NCI-H510A (cell line): ENCODE results near the gene NCF2.
"Not testable (repeated sequence)": the region's sequence is repeated elsewhere in the genome, so short reads cannot be mapped to it uniquely, and the experiment has no call there.

ENCODE experiments used
- DNase-seq: peaks from one replicate; lab custom pipeline; 2025; lab: John Stamatoyannopoulos, UW

The NCF2 gene, protein sequence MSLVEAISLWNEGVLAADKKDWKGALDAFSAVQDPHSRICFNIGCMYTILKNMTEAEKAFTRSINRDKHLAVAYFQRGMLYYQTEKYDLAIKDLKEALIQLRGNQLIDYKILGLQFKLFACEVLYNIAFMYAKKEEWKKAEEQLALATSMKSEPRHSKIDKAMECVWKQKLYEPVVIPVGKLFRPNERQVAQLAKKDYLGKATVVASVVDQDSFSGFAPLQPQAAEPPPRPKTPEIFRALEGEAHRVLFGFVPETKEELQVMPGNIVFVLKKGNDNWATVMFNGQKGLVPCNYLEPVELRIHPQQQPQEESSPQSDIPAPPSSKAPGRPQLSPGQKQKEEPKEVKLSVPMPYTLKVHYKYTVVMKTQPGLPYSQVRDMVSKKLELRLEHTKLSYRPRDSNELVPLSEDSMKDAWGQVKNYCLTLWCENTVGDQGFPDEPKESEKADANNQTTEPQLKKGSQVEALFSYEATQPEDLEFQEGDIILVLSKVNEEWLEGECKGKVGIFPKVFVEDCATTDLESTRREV

DNA sequence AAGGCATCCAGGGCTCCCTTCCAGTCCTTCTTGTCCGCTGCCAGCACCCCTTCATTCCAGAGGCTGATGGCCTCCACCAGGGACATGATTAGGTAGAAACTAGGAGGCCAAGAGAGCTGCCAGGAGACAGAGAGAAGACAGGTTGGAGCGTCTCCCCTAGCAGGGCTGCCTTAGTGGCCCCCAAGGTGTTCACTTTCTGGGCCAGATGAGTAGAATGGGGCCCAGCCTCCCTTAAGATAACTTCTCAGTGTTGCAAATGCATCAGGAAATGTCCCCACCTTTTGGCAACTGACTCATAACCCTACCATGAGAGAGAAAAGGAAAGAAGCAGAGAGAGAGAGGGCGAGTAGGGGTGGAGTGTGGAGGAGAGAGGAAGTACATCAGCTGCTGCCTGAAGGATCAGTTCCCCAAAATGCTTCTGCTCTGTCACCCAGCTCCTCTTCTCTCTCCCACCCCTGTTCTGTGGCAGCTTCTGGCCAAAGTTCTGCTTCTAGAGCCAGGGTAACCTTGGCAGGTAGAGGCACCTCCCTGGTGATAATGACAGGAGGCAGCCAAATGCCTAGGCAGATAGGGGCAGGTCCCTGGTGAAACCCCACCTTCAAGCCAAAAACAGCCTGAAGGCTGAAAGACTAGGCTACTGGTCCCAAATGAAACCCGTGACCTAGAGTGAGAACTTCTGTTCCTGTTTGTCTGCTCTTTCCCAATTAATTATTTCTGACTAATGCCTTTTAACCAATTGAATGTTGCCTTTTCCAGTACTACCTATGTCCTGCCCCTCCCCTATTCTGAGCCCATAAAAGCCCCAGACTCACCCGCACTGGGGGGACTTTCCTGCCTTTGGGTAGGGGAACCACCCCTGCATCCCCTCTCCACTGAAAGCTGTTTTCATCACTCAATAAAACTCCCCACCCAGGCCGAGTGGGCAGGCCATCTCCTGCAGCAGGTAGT, at the start of gene NCF2:
NCF2 (minus strand) TSS at position 216 of the 948 bp plus-strand sequence; CDS start at position 86, 130 bp downstream.
- no peak for DNase-seq

DNA sequence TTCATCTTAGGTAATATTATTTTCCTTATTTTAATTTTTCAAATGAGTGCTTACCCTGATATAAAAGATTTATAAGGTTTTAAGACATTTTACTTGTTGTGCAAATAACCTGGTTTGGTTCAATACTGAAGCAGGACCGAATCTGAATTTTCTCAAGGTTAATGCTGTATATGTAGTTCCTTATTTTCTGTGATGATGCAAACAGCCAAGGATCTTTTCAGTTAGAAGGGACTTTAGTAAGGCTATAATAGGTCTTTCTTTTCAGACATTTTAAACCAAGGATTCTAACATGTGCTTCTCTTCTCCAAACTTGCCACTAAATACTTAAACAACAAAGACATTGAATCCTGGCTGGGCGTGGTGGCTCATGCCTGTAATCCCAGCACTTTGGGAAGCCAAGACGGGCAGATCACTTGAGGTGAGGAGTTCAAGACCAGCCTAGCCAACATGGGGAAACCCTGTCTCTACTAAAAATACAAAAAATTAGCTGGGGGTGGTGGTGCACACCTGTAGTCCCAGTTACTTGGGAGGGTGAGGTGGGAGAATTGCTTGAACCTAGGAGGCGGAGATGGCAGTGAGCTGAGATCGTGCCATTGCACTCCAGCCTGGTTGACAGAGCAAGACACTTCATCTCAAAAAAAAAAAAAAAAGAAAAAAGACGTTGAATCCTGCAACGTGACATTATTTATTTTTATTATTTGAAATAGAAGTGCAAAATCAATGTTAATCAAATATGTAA, 48.6 kb upstream of the NCF2 start:
- DNase-seq: no peak

DNA sequence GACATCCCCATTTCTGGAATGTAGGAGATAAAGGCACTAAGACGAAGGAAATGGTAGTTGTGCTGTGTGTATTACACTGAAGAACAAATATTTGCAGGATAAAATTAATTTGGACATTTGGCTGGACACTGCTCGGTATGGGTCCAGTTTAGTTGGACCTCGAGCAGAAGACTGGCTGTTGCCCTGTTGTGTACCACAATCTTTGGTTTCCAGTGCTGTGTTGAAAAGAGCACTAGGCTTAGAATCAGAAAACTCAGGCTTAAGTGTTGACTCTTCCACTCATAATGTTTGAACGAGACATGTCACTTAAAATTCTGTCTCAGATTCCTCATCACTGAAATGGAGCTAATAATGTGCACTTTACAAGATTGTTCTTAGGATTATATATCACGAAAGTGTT, 46.5 kb upstream of the NCF2 start:
- DNase-seq: no peak

DNA sequence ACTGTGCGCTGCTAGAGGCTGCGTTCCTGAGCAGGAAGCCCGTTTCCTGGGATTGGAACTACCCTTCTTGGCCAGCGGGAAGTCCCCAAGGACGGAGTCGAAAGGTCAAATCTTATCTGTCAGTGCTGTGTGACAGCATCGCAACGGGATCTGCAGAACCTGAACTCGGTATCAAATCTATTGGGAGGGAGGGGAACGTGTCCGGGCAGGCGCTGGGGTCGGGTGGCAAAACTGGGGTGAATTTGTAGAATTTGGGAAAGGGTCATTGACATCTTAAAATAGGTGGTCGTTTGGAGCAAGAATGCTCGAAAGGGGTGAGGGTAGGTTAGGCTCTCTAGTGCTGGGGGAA, 46.0 kb upstream of the NCF2 start:
- DNase-seq: no peak

DNA sequence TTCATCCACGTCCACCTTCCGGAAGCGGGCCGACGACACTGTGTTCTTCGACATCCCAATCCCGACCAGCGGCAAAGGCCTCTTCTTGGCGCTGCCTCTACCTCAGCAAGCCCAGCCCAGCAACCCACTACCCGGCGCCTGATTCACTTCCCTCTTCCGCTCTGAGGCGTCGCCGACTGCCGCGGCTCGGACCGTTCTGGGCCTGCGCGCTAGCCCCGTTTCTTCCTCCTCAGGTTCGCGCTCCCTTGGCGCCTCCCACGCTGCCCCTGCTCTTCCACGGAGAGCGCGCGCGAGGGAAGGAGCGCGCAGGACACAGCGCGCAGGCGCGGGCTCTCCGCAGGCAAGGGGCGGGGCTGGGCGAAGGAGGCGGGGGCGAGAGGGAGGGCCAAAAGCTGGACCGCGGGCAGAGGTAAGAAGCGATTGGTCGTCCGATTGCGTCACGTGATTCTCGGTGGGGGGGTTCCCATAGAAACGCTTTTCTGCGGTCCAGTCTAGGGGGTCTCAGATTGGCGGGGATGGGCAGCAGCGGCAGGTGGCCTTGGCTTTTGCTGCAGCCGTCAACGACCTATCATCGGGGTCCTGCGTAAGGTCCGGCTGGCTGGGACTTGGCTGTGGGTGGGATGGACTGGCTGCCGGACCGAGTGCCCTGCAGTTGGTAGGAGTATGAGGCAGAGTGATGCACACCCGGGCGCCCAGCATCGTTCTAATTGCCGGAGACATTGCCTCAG, 45.5 kb upstream of the NCF2 start, which contains the start of gene ARPC5:
ARPC5 (minus strand) TSS at position 178 of the 728 bp plus-strand sequence; CDS start at position 54, 124 bp downstream.
- peak; percentile 77 for DNase-seq

DNA sequence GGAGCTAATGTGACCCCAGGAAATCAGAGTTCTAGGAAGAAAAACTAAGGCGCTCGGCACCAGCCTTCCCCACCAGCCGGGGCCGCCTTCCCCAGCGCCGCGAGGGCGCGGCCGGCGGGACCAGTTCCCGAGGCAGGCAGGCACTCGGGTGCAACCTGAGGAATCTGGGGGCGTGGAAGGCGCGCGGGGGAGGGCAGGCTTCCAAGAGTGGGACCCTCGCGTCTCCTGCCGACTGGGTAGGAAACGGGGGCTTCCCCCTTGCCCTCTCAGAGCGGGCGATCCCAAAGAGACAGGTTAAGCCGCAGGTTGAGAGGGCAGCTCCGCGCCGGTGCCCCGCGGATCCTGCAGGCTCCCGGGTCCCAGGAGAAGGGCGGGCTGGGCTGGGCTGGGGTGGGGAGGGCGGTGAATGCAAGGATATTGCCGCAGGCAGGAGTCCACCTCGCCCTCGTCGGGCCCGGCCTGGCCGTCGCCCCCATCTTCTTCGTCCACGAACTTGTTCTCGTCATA, 44.9 kb upstream of the NCF2 start:
- DNase-seq: no peak

DNA sequence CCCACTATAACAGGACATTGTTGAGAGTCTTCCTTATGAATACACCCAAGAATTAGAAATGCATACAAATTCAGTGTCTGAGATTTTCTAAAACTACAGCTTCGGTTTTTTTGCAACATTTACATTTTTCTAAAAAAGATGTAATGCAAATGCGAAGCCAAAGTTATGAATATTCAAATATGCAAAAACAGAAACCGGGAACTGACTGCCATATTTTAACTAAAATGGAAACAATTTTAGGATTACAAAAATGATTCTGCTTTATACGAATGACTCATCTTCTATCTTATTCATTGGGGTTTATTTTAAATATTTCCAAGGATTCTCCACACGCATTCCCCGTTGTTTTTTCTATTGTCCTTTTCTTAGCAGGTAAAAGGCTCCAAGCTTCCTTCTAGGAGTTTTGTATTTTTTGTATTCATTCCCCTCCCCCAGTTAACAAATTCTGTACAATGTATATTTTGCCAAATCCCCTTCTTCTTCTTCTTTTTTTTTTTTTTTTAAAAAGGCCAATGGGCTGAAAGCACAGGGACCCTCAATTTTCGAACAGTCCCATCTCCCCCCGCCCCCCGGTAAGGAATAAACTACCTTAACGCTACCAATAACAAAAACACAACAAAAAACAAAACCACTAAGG, 44.3 kb upstream of the NCF2 start:
- no peak for DNase-seq

DNA sequence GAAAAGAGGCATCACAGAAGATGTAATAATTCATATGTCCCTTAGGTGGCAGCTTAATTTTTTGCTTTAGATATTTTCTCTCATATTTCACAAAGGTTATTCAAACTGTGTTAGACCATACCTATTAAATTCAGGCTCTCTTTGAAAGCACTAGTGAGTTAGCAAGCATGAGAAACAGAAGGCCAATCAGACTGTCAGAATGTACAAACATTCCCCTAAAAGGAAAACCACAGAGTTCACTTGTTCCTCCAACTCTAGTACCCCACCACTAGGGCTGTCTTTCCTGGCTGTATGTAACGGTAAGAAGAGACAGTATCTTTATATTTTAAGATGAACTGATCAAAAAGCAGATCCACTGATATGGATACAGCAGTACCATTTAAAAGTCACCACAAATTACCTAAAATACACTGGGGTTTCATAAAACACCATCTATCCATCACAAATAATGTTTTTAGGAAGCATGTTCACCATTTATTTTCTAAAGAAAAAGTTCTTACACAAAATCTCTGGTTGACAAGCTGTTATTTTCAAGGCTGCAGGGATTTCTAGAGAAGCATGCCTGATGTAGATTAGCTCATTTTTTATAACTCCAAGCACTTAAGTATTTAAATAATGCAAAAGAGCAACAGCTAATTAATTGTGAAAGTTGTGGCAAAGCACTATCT, 43.6 kb upstream of the NCF2 start:
- DNase-seq: no peak

DNA sequence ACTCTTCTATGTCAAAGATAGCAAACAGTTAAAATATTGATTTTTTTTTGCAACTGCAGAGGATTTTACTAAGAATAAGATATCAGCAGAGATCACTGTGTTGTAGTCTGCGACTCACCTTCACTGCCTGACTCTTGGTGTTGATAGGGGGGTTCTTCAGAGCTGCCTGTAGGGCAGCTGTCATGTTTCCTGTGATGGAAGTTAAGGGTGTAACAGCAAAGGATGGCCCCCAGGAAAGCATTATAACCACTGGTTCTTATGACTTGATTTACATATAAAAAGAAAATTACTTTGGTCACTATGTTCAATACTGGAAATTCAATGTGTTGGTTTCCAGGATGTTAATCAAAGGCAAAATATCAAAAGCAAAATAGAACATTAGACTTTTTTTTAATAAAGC, 42.7 kb upstream of the NCF2 start:
- no peak for DNase-seq

DNA sequence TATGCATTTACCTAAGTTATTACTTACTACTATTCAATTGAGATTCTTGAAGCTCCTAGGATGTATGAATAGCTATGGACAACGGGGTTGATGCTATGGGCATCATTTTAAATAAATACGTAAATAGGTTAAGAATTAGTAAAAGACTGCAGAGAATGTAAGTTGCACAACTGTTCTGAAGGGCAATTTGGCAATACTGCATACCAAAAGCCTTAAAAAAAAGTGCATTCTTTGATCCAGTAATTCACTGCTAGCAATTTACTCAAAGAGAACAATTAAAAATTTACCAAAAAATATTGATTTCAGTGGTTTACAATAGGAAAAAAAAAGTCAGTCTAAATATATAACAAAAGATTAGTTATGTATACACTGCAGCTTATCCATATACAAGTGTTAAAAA, 41.9 kb upstream of the NCF2 start:
- no peak for DNase-seq

DNA sequence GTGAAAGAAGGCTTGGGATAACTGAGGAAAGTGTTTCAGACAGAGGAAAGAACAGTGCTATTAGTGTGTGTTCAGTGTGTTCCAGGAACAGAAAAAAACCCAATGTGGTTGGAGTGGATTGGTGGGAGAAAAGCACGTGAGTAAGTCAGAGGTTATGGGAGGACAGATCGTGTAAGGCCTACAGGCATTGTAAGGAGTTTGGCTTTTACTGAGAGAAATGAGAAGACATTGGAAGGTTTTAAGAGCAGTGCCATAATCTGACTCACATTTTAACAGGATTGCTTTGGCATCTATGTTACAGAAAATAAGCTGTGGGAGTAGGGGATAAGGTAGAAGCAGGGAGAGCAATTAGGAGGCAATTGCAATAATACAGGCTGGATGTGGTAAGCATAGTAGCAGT, 40.5 kb upstream of the NCF2 start:
- no peak for DNase-seq

DNA sequence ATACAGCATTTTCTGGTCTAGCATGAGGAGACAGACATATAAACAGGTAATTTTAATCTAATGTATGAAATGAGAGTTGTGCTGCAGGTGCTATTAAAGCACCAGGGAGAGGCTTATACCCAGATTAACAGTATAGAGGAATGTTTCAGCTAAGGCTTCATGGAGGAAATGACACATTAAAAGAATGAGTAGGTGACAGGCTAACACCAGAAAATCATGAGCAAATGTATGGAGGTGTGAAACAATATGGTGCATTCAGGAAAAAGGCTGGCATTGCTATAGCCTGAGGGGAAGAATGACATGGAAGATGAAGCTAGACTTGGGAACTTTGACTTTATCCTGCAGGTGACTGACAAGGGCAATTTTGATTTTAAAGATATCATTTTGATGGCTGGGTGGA, 38.3 kb upstream of the NCF2 start:
- DNase-seq: no peak

DNA sequence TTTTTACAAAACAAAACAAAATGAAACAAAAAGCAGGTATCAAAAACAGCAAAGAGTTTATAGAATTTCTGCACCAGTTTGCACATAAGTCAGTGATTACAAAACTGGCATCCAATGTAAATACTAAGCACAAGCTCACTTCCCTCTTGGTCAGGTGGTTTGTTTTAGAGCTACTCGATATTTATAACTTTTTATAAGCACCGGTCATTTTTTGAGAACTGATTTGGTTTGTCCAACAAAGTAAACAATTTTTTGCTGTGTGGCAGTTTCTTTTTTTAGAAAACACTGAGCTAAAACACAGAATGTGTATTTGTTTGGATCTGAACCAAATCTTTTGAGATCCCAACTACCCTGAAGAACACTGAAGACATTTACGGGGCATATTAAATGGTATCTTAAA, 36.0 kb upstream of the NCF2 start:
- not testable (repeated sequence) for DNase-seq

DNA sequence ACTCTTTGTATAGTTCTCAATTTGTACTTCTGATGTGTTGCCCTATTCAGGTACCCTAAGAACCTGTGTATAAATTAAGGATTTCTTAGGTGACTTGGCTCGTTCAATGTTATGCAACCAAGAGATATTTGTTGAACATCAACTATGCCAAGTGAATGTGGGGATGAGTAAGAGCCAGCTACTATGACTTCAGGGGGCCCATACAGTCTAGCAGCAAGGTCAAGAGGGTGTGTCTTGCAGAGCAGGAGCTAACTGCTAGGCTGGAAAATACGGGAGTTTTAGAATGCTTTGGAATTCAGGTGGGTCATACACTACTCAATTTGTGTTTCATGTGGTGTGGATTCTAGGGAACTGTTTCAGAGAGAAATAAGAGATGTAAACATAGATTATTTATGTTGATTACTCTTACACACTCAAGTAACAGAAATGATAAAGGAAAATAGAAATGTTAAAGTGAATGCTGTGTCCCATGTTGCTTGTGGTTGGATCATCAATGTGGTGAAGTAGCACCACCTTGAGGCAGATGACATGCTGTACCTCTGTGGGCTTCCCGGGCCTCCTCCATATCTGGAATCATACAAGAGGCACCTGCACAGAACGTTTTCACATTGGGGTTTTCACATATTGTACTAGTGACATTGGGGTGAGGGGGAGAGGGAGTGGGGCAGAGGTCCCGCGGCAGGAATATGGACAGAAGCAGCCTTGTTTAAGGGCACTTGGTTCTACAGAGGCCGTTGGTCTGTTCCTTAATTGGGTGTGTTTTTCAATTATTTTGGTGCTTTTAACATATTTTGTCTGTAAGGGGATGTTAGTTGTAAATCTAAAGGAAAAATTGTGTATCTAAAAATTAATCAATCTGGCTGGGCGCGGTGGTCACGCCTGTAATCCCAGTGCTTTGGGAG, 32.9 kb upstream of the NCF2 start:
- DNase-seq: no peak

DNA sequence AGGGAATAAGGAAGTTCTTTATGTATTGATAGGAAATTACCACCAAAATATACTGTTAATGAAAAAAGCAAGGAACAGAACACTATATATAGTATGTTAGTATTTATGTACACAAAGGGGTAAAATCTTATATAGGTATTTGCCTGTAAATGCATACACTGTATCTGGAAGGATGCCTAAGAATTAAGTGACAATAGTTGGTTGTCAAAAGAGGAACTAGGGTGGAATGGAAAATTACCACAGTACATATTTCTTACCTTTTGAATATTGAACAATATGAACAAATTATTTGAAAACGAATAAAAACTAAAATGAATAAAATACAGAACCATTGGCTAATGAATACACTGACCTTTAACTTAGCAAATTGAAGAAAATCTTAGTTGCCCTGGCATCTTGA, 31.8 kb upstream of the NCF2 start:
- DNase-seq: no peak

DNA sequence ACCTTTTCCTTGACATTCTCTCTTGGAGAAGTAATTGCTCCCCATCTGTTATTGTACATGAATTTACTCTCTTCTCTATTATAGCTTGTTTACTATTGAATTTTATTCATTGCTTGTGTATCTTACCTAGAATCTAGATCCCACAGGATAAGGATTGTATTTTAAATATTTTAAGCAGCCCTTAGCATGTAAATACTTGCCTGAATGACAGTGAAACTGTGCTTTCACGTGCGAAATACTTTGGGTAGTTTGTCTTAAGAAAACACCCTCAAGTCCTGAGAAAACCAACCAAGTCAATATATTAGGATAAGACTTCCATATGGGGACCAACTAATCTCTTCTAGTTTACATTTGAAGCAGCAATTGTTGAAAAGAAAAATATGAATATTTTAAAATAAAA, 30.1 kb upstream of the NCF2 start:
- no peak for DNase-seq

DNA sequence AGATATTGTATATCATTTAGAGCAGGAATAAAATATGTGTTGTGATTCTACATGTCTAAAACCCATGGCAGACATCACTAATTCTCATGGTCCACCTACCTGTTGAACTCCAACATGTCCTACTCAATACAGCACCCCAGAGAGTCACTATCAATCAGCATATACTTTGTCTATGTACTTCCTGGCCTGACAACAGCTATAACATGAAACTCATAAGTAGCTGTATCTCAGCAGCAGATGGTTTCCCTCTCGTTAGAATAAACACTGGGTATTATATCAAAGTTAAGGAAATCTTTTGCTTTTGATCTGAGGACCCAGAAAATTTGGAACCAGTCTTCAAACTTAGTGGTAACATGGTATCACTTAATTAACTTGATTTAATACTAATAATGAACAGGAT, 29.5 kb upstream of the NCF2 start:
- DNase-seq: no peak

DNA sequence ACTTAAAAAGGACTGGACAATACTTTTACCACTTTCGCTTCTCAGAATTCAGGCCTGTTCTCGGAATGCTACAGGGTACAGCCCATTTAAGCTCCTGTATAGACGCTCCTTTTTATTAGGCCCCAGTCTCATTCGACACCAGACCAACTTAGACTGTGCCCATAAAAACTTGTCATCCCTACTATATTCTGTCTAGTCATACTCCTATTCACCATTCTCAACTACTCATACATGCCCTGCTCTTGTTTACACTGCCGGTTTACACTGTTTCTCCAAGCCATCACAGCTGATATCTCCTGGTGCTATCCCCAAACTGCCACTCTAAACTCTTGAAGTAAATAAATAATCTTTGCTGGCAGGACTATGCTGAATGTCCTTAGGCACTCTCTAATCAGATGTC, 27.9 kb upstream of the NCF2 start:
- DNase-seq: not testable (repeated sequence)

DNA sequence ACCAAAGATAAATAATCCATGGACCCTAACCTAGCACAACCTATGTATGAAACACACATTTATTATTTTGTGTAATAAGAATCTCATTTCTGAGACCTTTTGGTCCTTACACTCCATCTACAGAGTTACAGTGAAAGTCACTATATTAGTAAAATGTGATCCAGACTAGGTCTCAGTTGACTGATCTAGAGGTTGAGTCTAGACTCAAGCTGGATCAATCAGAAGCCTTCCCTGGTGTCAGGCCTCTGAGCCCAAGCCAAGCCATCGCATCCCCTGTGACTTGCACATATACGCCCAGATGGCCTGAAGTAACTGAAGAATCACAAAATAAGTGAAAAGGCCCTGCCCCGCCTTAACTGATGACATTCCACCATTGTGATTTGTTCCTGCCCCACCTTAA, 22.7 kb upstream of the NCF2 start:
- not testable (repeated sequence) for DNase-seq
